HG03521 (cell line): ENCODE measurements around the gene NKAIN2.
"Not testable (repeated sequence)": the region's sequence is repeated elsewhere in the genome, so short reads cannot be mapped to it uniquely, and the experiment has no call there.

Experiments used
- ATAC-seq: cut with Tn5 transposase; IDR thresholded peaks from one replicate; pipeline ENCODE4 v1.9.1; 2021; ENCODE audit warnings: mild to moderate bottlenecking, moderate library complexity; ENCODE audit not compliant: unreplicated experiment

The NKAIN2 gene

GRCh38 chr6:123956492-123957139 lies 153.0 kb downstream of the NKAIN2 start:
- ATAC-seq: no peak

GRCh38 chr6:123962508-123962907 lies 158.8 kb downstream of the NKAIN2 start:
- no peak for ATAC-seq

GRCh38 chr6:123965894-123966293 lies 162.2 kb downstream of the NKAIN2 start:
- ATAC-seq: no peak

GRCh38 chr6:123966618-123967017 lies 163.0 kb downstream of the NKAIN2 start:
- ATAC-seq: no peak

GRCh38 chr6:123967905-123968304 lies 164.2 kb downstream of the NKAIN2 start:
- ATAC-seq: no peak

- ATAC-seq: no peak
Measured at GRCh38 chr6:123972600-123973294, 169.1 kb downstream of the NKAIN2 start.

- ATAC-seq: no peak
Measured at GRCh38 chr6:123980311-123980710, 176.6 kb downstream of the NKAIN2 start.

- peak; percentile 66 for ATAC-seq
Measured at GRCh38 chr6:123986938-123987337, 183.3 kb downstream of the NKAIN2 start.

- not testable (repeated sequence) for ATAC-seq
Measured at GRCh38 chr6:123989918-123990317, 186.3 kb downstream of the NKAIN2 start.

- ATAC-seq: no peak
Measured at GRCh38 chr6:123990376-123990775, 186.7 kb downstream of the NKAIN2 start.

GRCh38 chr6:123994168-123994567 lies 190.5 kb downstream of the NKAIN2 start:
- ATAC-seq: no peak

GRCh38 chr6:123994891-123995635 lies 191.4 kb downstream of the NKAIN2 start:
- ATAC-seq: no peak

- no peak for ATAC-seq
Measured at GRCh38 chr6:123997223-123997622, 193.6 kb downstream of the NKAIN2 start.

GRCh38 chr6:124002377-124003081 lies 198.9 kb downstream of the NKAIN2 start:
- no peak for ATAC-seq

- no peak for ATAC-seq
Measured at GRCh38 chr6:124007266-124007665, 203.6 kb downstream of the NKAIN2 start.

GRCh38 chr6:124008000-124008987 lies 204.6 kb downstream of the NKAIN2 start:
- no peak for ATAC-seq

- no peak for ATAC-seq
Measured at GRCh38 chr6:124008988-124009765, 205.5 kb downstream of the NKAIN2 start.

GRCh38 chr6:124010574-124010973 lies 206.9 kb downstream of the NKAIN2 start:
- ATAC-seq: no peak

- no peak for ATAC-seq
Measured at GRCh38 chr6:124011180-124011579, 207.5 kb downstream of the NKAIN2 start.
